Measurements from ENCODE around the gene CHCHD6.

CHCHD6 gene

DNA sequence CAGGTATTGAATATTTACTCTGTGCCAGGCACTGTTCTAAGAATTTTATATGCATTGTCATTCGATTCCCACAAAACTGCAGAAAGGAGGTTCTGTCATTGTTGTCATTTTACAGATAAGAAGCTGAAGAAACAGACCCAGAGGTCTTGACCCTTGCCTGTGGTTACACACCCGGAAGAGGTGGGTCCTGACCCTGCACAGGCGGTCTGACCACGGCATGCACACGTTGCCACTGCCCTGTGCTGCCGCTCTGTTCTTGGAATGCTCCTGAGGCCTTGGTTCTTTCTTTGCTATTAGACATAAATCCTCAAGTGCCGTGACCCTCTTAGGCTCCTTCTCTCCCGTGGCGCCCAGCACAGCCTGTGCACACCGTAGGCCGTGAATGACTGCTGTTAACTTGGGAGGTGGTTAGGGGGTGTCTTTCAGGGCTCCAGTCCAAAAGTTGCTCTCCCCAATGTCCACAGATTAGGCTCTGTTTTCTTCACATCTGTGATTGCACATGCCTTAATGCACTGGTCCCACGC is 204.8 kb downstream of the CHCHD6 start:
- no peak for DNase-seq

DNA sequence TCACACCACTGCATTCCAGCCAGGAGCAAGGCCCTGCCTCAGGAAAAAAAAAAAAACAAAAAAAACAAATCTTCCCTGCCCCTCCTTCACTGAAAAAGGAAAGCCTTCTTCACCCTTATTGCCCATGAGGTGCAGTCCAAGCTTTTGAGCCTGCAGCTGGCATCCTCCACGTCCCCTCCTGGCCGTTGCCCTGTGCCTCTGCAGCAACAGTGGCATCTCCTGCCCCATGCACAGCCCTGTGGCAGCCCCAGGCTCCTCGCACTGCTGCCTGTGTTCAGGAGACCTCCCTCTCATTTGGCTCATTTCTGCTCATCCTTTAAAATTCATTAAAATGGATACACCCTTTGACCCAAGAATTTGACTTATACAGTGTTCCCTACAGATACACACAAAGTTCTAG is 206.2 kb downstream of the CHCHD6 start:
- DNase-seq = no peak

DNA sequence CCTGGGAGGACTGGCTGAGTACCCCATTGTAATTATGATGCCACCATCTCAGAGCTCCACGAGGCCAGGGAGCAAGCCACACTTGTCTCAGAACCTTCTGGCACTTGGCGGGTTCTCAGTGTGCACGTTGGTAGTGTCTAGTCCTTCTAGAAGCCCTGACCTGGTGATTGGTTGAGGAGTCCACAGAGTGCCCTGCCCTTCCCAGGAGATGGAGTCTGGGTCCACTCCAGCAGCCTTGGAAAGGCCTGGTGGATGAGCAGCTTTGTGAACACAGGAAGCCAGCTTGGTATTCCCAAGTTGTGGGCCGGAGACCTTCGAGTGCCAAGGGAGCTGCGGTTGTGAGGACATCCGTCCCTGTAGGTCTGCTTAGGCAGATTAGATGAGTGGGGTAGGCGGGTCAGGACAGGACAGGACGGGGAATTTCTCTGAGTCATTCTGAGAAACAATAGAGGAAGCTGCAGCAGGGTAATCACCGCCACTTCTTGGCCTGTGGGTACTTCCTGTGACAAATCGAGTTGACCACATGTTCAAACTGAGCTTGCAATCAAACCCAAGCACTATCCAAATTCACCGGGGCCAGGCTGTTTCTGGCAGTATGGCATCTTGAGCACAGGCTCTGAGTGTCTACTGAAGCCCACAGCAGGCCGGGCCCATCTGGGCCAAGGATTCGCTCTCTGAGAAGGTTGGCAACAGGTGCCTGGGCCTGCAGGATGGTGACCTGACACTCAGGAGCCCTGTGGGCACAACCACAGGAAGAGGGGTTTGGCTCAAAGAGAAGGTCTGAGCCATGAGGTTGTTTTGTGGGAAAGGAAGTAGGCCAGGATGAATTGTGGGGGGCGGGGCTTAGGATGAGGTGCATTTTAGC is 207.4 kb downstream of the CHCHD6 start:
- peak; percentile 30 to 35 for DNase-seq

DNA sequence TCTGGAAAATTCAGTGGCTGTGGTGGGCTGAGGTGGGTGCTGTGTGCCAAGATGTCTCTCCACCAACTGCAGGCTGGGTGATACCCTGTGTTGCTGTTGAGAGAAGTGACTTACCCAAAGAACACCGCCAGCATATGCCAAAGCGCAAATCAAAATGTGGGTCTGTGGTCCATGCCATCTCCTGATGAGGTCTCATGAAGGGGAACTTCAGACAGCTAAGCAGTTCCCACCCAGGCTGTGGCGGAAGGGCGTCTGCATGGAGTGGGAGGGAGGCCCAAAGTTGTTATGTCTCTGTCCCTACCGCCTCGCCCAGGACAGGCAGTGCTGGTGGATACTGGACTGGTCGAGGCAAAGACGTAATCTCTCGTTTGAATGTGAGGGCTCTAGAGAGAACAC is 208.0 kb downstream of the CHCHD6 start:
- no peak for DNase-seq

DNA sequence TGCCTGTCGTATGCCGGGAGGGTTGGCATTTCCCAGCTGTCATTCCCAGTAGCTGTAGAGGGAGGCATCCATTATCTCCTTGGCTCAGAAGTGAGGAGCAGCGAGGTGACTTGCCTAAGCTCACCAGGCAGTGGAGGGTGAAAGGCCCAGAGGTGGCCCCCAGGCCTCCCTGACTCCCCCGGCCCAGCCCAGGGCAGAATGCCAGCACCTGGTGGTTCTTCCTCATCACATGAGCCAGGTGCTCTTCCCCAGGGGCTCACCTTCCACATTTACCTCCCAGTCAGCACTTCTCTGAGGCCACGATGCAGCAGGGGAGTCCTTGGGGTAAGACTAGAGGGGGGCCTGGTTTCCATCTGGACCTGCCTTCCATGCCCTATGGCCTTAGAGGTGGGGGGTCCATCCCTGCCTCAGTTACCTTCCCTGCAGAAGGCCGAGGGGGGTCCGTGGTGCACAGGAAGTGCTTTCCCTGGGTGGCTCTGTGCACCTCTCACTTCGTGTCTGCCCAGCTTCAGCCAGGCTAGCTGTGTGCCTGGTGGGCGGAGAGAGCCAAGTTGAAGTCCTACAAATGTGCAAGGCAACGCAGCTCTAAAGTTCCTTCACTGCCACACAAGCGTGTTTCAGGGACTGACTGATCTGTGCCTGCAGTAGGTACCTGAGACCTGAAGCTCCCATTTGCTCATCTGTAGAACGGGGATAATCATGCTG is 208.6 kb downstream of the CHCHD6 start:
- no peak for DNase-seq

DNA sequence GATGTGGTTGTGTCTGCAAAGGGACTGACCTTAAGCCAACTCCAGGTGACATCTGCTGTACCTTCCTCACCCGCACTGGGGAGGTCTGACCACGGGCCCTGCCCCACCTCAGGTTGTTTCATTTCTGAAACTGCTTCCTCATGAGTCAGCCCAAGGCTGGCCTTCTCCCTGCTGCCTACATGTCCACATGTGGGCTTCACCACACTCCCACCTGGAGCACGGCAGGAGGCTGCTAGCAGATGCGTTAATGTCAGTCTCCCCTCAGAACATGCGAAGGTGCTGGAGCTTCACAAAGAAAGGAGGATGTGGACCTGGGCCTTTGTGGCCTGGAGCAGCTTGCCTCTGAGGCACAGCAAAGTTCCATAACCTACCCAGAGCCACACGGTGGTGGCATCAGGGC is 209.5 kb downstream of the CHCHD6 start:
- DNase-seq = no peak

DNA sequence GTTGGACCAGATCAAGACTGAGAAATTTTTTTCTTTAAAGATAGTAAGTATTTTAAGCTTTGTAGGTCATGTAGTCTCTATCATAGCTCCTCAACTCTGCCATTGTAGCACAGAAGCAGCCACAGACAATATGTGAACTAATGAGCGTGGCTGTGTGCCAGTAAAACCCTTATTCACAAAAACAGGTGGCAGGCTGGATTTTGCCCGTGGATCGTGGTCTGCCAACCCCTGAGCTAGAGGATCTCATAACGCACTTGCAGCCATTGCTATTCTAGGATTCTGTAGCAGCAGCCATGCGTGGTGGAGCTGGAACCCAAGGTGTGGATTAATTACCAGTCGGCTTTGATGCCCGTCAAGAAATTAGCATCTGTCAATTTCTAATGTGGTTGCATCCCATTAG is 210.2 kb downstream of the CHCHD6 start:
- no peak for DNase-seq

DNA sequence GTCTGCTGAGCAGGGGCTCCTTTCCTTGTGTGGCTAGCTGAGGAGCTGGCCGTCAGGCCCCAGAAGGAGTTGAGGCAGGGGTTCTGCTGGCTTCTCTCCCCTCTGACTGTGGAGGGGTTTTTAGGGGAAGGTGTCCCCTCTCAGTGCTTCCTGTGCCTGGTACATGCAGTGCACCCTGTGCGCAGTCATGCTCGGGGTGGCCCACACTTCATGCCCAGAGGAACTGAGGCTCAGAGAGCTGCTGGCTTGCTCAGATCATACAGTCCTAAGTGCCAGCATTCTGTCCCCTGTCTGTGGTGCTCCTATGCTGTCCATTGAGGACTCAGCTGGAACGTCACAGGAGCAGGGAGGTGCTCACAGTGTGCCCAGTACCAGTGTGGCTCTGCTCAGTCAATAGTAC is 211.0 kb downstream of the CHCHD6 start:
- no peak for DNase-seq

DNA sequence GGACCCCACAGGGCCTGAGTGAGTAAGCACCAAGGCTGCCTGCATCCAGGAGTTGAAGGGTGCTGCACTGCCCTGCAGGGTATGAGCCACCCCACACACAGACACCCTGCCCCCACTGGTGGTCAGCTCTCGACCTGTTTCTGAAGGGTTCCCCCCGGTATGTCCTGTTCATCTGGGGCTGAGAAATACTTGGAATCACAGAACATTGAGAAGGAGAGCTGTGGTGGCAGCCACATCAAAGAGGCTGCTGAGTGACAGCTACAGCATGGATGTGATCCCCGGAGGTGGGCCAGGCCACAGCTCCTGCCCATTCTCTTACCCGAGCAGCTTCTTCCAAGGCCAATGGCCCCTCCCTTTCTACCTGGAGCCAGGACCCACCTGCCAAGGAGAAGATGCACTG is 212.5 kb downstream of the CHCHD6 start:
- no peak for DNase-seq

DNA sequence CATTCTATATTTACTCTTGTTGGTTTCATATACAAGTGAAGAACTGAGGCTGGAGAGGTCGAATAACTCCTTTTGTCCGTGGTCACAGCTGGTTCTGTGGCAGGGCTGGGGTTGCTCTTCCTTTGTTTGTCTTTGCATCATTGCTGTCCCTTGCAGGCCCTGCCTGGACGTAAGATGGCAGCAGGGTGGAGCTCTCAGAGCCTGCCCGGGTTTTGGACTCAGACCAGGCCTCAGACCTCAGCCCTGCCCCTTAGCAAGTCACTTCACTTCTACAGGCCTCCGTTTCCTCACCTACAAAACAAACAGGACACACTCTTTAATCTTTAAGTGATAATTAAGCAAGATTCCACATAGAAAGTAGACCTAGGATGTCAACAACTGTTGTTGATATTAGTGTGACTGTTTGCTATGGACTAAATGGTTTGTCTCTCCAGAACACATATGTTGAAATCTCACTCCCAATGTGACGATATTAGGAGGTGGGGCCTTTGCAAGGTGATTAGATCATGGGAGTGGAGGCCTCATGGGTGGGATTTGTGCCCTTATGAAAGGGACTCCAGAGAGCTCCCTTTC is 213.3 kb downstream of the CHCHD6 start:
- DNase-seq = no peak

DNA sequence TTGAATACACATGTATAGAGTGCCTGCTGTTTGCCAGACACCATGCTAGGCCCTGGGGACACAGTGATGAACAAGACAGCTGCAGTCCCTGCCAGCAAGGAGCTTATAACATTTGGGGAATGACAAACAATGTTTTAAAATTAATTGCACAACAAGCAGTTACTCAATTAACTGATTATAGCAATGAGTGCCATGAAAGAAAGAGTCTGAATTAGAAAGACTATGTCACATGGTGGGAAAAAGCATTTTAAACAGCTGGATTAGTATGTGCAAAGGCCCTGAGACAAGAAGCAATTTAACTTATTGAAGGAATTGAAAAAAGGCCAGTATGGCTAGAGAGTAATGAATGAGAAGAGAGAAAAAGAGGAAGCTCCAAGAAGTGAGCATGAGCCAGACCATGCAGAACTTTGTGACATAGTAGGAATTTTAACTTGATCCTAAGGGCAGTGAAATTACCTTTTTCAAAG is 214.3 kb downstream of the CHCHD6 start:
- DNase-seq = no peak

DNA sequence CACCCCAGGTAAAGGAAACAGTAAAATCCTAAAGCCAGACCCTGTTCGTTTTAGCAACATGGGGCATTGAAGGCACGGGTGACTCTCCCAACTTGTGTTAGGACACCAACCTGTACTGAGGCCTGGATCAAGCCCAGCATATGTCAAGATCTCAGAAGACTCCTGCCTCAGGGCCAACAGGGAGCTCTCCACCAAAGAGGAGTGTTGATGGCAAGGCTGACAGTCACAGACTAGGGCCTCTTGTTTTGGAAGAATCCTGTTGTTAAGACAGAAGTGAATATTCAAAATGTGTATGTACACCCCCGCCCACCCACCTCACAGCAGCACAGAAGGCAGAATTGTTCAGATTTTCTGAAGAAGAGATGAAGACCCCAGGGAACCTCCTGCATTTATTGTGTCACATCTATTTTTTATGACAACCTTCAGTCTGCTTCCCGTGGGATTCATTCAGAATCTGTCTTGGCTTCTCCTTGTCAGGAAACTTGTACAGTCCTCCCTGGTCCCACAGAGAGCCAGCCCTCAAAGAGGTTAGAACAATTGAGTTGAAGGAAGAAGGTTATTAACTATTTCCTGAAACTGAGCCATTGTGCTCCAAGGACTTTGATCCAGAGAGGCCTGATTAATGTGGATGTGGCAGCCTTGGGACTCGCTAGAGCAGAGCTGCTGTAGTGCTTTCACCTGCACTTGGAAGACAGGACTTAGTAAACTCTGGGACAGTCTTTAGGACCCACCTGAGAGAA is 217.2 kb downstream of the CHCHD6 start:
- no peak for DNase-seq

DNA sequence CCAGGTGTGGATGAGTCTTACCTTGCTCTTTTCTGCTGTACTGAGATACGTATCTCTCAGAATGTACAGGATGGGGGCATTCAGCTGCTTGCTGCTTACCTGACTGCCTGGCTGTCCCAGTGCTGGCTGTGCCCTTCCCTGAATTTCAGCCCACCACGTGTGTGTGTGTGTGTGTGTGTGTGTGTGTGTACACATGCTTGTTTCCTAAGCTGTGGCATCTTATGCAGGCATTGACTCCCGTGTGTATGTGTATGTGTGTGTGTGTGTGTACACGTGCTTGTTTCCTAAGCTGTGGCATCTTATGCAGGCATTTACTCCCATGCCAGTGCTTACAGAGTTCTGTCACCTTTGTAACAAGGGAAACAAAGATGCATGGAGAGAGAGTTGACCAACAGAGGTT is 218.4 kb downstream of the CHCHD6 start:
- DNase-seq = no peak

DNA sequence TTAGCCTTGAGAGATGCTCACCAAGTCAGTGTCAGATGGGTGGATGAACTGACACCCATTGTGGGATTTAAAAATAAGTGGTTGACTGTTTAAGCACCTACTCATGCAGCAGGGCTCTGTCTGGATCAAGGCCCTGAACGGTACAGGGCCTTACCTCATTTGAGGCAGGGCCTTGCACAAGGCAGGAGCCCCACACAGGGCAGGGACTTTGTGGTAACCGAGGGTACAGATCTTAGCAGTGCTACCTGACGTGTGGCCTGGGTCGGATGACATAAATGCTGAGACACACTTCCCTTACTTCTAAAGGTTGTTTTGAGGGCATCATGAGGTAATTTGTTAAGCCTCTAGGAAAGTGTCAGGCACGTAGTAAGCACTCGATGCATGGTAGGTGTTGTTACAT is 219.4 kb downstream of the CHCHD6 start:
- DNase-seq = no peak

DNA sequence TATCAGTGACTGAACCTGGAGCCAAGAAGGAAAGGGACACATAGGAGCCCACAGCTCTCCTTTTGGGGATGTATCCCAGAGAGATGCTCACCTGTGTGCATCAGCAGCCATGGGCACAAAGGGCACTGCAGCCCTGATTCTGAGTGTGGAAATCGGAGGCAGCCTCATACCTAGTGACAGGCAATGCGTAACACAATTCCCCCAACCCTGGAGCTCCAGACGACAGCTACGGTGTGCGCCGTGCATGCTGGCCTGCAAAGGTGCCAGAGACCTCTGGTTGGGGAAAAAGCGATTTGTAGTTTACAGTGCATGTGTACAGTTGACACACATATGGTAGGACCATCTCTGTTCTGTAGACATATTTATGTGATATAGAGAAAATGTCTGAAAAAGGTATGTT is 219.9 kb downstream of the CHCHD6 start:
- DNase-seq = no peak

DNA sequence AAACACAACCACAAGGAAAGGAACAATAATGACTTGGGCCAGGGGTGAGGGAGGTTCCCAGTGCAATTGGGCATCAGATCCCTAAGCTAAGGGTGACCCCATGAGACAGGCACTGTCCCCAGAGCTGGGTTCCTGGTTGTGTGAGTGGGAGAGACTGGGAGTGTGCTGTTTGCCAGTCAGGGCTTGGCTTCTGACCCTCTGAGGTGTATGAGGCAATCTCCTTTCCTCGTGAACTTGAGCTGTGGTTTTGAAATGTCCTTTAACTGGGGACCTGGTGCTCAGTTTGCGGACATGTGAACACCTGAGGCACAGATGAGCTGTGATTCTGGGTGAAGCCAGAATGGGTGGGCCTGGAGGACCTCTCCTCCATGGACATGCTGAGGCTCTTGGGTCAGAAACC is 220.4 kb downstream of the CHCHD6 start:
- no peak for DNase-seq

DNA sequence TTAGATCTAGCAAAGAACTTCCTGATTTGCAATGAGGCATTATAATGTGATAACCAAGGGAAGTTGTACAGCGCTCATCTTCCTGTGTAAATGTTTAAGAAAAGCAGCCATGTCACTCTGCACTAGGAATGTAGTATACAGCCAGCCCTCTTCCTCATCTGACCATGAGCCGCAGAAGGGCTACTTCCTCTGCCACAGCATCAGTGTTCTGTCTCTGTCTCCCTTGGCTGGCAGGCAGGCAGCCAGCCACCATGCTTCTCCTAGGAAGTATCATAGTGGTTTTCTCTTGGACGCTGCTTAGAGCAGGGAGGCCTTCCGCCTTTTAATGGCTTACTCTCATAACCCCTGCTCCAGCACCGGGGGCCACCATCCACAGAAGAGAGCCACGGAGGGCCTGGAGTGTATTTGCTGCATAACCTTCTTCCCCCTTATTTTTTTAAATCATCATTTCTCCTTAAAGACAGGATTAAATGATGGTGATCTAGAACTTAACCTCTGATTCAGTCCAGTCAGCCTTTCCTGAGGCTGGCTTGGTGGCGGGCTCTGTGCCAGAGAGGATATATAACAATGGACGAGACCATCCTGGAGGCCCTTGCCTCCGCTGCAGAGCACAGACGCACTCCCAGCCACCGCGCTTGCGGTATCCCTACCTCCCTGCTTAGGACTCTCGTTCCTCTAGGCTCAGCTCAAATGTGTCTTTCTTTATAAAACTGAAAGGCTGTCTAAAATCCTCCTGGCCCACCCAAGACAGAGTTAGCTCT is 221.6 kb downstream of the CHCHD6 start:
- DNase-seq = no peak

DNA sequence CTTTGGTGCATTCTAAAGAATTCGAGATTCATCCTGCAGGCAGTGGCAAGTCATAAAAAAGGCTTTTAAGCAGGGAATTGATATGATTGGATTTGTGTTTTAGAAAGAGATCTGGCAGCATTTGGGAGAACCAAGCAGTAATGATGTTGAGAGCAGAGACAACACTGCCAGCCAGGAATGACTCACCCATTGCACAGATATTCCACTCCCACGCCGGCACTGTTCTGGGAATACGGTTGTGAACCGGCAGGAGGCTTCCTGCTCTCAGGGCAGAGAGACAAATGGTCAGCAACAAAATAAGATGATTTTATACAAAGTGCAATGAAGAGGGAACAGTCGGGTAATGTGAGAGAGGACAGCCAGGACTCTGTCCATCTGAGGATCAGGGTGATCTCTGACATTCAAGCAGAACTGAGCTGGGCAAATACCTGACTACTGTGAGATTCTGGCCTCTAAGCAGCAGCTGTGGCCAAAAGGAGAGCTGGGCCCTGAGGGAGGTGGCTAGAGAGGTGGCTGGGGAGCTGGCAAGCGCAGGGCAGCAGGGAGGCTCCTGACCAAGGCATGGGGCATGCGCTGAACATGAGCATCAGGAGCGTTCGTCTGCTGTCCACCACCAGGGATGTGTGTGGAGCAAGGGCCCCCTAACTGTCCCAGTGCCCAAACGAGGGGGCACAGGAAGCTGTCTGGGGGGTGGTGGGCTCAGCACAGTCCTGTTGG is 222.8 kb downstream of the CHCHD6 start:
- DNase-seq = no peak

DNA sequence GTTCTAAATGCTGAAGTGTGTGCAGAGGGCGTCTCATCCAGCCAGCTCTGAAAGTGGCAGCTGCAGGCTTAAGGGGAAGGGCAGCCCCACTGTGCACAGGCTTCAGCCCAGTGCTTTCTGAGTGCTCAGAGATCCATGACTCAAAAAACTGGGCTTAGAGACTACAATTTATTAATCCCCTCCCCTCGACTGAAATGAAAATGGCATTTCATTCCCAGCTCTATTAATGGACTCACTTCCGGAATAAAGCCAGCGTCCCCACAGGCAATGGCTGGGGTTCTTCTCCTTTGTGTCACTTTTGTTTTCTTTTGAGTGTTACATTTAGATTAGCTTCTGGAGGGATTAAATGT is 223.3 kb downstream of the CHCHD6 start:
- no peak for DNase-seq

DNA sequence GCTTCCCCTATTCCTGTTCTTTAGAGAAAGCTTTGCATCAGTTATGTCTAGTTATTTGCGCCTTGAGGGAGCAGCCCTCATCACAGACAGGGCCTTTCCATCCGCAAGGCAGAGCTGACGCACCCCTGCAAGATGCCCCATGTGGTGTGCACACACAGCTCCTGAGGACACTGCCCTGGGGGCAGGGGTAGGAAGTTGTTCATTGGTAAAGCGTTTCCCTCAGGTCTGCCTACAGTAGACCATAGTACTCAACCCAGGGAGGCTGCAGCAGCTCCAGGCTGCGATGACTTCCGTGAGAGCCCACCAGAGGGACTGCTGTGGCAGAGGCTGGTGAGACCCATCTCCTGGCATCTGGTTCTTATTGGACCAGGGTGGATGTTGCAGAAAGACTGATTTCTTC is 223.8 kb downstream of the CHCHD6 start:
- no peak for DNase-seq

DNA sequence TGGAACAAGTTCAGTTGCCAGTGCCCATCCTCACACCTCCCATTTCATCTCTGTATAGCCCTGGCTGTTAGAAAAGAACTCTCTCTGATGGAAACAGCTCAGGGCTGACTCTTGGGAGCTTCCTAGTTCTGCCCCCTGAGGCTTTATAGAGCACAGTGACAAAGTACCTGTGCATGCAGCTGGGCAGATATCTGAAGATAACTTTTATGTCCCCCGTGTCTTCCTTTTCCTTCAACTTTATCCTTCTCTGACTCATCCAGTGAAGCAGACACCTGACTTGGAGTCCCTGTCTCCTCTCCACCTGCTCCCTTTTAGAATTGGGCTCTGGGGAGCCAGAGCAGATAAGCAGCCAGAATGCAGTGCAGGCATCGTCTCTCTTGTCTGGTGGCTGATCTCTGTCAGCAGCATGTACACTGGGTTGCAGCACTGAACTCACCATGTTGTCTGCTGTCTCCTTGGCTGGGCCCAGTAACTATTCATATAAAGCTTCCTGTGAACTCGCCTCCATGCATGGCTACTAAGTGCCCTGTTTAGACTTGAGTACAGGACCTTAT is 225.0 kb downstream of the CHCHD6 start:
- no peak for DNase-seq

All from activated CD4-positive, alpha-beta T cell treated with anti-CD3 and anti-CD28 coated beads, Interleukin-2, amount 50 U/mL, for 4 hours (primary cell).